ENCODE data around the gene TBC1D14. TPM values are rescaled to one million over a fixed set of nuclear protein-coding genes. Genes with fewer than 3 reads are reported as not detected.

TBC1D14 gene
- total and polyA plus RNA-seq, 2 of the 4 experiments (the other 2 are of a cell fraction), result 31.7 to 40.7 TPM

DNA sequence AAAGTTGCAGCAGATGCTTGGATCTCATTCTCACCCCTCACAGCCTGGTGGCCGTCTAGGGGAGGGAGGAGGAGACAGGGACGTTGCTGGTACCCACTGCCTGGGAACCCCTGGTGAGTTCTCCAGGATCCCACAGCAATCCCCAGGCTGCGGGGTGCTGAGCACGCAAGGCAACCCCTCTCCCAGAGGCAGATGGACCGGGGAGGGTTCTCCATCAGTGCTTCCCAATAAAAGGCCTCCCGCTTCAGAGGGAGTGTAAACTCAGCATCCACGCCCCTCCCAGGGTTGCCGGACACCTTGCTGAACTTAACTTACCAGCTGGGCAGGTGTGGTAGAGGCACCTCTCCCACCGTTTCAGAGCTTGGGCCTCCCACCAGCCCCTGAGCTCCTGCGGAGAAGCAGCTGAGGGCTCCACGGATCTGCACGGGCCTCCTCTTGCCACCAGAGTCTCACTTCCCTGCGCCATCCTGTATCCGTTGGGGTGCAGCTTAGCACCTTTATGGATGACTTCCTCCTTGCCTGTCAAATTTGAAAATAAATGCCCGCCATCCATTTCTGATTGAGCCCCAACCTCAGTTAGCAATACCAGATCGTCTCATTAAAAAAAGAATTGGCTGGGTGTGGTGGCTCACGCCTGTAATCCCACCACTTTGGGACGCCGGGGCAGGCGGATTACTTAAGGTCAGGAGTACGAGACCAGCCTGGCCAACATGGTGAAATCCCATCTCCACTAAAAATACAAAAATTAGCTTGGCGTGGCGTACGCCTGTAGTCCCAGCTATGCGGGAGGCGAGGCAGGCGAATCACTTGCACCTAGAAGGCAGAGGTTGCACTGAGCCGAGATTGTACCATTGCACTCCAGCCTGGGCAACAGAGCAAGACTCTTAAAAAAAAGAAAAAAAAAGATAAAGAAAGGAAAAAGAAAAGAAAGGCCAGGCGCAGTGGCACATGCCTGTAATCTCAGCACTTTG lies 14.8 kb upstream of the TBC1D14 start (continued):
- TF ChIP-seq RAD21 (IDR thresholded peaks at IDR 0.05; ENCODE audit: low read length) (no peak), RCOR1 (IDR thresholded peaks at IDR 0.05; ENCODE audit: insufficient replicate concordance, low read length) (no peak), FOS (IDR thresholded peaks at IDR 0.05; ENCODE audit: low read depth, low read length) (no peak)

DNA sequence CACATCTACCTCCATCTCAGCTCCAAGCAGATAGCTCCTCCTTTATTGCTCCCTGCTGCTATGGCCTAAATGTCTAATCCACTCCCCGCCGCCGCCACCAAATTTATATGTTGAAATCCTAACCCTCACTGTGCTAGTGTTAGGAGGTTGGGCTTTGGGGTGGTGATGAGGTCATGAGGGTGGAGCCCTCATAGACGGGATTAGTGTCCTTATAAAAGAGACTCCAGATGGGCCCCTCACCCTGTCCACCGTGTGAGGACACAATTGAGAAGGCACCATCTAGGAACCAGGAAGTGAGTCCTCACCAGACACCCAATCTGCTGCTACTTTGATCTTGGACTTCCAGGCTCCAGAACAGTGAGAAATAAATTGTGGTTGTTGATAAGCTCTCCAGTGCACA lies 13.6 kb upstream of the TBC1D14 start:
- peaks cover 24% of the 10 kb centered on the region for H3K4me1 ChIP-seq (ENCODE audit: control insufficient read depth, insufficient read depth, low read length)
- WGBS, 2 experiments (ENCODE audit: extremely low coverage in 2 of 2, insufficient read length in 1 of 2), result no CpG with 5 or more reads among the region's 5 CpGs
- no peak overlapping the region for H3K4me2 ChIP-seq (ENCODE audit: low read depth, low read length)
- no peaks in the 10 kb centered on the region for H3K27me3 ChIP-seq (ENCODE audit: control insufficient read depth, insufficient read depth, low read length)
- no peaks in the 10 kb centered on the region for H4K20me1 ChIP-seq (ENCODE audit: insufficient read depth, low read length)
- no peak overlapping the region for H3K4ac ChIP-seq (ENCODE audit: low read depth, low read length)
- ATAC-seq (ENCODE audit: low read depth) (no peak), DNase-seq (no peak)
- no peak overlapping the region for H3K23ac ChIP-seq (ENCODE audit: low read depth, low read length)
- no peaks in the 10 kb centered on the region for H3K79me1 ChIP-seq (ENCODE audit: low read depth in 1 of 2, low read length in 2 of 2)
- H3K14ac ChIP-seq (replicated peaks; ENCODE audit: low read depth, low read length), result no peak overlapping the region
- no peak overlapping the region for H2AK5ac ChIP-seq (ENCODE audit: low read depth, low read length)
- peaks cover 5% of the 10 kb centered on the region; the same call in 1 of the 2 replicates for H3K9me1 ChIP-seq (ENCODE audit: insufficient read depth, low read length)
- no peak overlapping the region for H2BK15ac ChIP-seq (ENCODE audit: low read depth, low read length)
- no peaks in the 10 kb centered on the region for H3K9me3 ChIP-seq (ENCODE audit: control insufficient read depth, insufficient read depth, low read length)
- H4K91ac ChIP-seq (ENCODE audit: insufficient read depth, low read depth, low read length), result no peak overlapping the region
- H2AK9ac ChIP-seq (replicated peaks; ENCODE audit: low read depth, low read length, poor library complexity), result no peak overlapping the region
- H2AFZ ChIP-seq (replicated peaks; ENCODE audit: low read length, poor library complexity), result no peak overlapping the region
- H2BK5ac ChIP-seq (ENCODE audit: low read depth, low read length, poor library complexity, severe bottlenecking), result no peak overlapping the region
- H3K36me3 ChIP-seq (ENCODE audit: control insufficient read depth, insufficient read depth, low read length), result no peaks in the 10 kb centered on the region
- intact Hi-C loops (cut with micrococcal nuclease), result no loop called here
- no TSS peak for BruUV-seq (replicated peaks)
- dilution Hi-C loops (cut with HindIII; ENCODE audit: low sequenced_read_pairs, unreplicated experiment), result no loop called here
- no peak overlapping the region for H3K18ac ChIP-seq (ENCODE audit: low read depth, low read length)
- no peak overlapping the region for H2BK120ac ChIP-seq (ENCODE audit: low read depth, low read length)
- no peak overlapping the region for H4K8ac ChIP-seq (ENCODE audit: low read depth in 2 of 2, low read length in 2 of 2)
- no peak overlapping the region for H4K5ac ChIP-seq (ENCODE audit: low read depth, low read length)
- no peak overlapping the region for H3K56ac ChIP-seq (ENCODE audit: extremely low read depth, insufficient read depth, low read length)
- ChIA-PET POLR2A (ENCODE audit: unreplicated experiment) (no interaction called here), CTCF (no interaction called here)
- in situ Hi-C loops (cut with MboI; ENCODE audit: low sequenced_read_pairs), result no loop called here
- no peak overlapping the region for H3K9ac ChIP-seq (ENCODE audit: low read depth, low read length)
- no peak overlapping the region for H2BK20ac ChIP-seq (ENCODE audit: low read depth, low read length)
- no peak overlapping the region for H3K27ac ChIP-seq (ENCODE audit: insufficient read depth, low read length)
- H3K4me3 ChIP-seq (ENCODE audit: insufficient read depth, low read depth, low read length), result no peak overlapping the region
- TF ChIP-seq CHD1 (IDR thresholded peaks at IDR 0.05; ENCODE audit: low read depth, low read length), result no peak
- no peak for TF ChIP-seq FOS (IDR thresholded peaks at IDR 0.05; ENCODE audit: low read depth, low read length)
- TF ChIP-seq, protein P1, sequence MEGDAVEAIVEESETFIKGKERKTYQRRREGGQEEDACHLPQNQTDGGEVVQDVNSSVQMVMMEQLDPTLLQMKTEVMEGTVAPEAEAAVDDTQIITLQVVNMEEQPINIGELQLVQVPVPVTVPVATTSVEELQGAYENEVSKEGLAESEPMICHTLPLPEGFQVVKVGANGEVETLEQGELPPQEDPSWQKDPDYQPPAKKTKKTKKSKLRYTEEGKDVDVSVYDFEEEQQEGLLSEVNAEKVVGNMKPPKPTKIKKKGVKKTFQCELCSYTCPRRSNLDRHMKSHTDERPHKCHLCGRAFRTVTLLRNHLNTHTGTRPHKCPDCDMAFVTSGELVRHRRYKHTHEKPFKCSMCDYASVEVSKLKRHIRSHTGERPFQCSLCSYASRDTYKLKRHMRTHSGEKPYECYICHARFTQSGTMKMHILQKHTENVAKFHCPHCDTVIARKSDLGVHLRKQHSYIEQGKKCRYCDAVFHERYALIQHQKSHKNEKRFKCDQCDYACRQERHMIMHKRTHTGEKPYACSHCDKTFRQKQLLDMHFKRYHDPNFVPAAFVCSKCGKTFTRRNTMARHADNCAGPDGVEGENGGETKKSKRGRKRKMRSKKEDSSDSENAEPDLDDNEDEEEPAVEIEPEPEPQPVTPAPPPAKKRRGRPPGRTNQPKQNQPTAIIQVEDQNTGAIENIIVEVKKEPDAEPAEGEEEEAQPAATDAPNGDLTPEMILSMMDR (conservative IDR thresholded peaks at IDR 0.05; ENCODE audit: low read depth, low read length), result no peak
- TF ChIP-seq RCOR1 (IDR thresholded peaks at IDR 0.05; ENCODE audit: insufficient replicate concordance, low read length), result no peak
- TF ChIP-seq, protein P2, sequence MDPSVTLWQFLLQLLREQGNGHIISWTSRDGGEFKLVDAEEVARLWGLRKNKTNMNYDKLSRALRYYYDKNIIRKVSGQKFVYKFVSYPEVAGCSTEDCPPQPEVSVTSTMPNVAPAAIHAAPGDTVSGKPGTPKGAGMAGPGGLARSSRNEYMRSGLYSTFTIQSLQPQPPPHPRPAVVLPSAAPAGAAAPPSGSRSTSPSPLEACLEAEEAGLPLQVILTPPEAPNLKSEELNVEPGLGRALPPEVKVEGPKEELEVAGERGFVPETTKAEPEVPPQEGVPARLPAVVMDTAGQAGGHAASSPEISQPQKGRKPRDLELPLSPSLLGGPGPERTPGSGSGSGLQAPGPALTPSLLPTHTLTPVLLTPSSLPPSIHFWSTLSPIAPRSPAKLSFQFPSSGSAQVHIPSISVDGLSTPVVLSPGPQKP (IDR thresholded peaks at IDR 0.05; ENCODE audit: borderline replicate concordance, low read depth, low read length), result no peak
- no peak for TF ChIP-seq SMC3 (IDR thresholded peaks at IDR 0.05; ENCODE audit: low read depth, low read length)
- TF ChIP-seq RAD21 (IDR thresholded peaks at IDR 0.05; ENCODE audit: low read length), result no peak
- no peak for TF ChIP-seq MAFK (IDR thresholded peaks at IDR 0.05; ENCODE audit: low read depth, low read length)
- TF ChIP-seq RFX5 (IDR thresholded peaks at IDR 0.05; ENCODE audit: low read depth, low read length), result no peak
- no peak for TF ChIP-seq MXI1 (IDR thresholded peaks at IDR 0.05; ENCODE audit: borderline replicate concordance, low read depth, low read length)
- TF ChIP-seq MAZ (IDR thresholded peaks at IDR 0.05; ENCODE audit: borderline replicate concordance, low read depth, low read length), result no peak
- TF ChIP-seq POLR2A (IDR thresholded peaks at IDR 0.05; ENCODE audit: low read depth, low read length), result no peak
